Activated naive CD8-positive, alpha-beta T cell treated with anti-CD3 and anti-CD28 coated beads, Interleukin-2, amount 50 U/mL, for 16 hours (primary cell): Measurements from ENCODE around the gene SLC24A3.

Experiments used
- DNase-seq: peaks from one replicate; pipeline ENCODE4 v3.0.0-alpha.2; 2020; ENCODE audit warnings: low read depth, low spot score

SLC24A3 gene

DNA sequence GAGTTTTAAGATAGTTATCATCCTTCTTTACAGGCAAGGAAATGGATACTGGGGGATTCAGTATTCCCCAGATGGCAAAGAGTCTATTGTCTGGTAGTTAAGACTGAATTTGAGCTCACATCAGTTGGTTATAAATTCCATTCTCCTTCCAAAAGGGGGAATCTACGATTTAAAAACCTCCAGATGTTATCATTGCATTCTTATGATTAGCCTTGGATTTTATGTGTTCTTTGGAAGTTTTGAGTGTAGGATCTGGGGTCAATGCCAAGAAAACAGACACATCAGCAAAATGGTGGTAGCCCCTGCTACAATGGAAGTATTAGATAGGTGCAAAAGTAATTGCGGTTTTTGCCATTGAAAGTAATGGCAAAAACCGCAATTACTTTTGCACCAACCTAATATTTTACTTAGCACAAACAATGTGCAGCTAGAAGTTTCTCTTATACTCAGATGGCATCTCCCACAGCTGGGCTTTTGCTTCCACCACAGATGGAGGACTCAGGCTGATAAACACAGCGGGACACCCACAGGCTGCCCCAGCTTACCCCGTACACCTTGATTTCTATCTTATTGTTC is 377.4 kb downstream of the SLC24A3 start:
- no peak for DNase-seq

DNA sequence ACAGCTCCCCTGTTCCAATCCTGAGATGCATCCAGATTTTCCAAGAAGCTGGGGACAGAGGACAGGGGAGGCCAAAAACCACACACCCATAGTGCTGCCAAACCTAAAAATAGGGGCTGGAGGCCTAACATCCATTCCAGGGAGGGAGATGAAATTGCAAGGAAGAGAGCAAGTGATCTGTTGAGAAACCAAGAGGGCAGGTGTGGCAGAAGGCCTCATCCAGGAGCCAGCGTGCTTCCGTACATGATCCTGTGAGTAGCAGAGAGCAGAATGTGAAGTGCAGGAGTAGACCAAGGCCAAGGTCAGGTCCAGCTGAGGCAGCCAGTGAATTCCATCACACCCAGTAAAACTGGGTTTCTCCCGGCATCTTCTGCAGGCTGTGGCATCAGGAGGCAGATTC is 377.9 kb downstream of the SLC24A3 start:
- no peak for DNase-seq

DNA sequence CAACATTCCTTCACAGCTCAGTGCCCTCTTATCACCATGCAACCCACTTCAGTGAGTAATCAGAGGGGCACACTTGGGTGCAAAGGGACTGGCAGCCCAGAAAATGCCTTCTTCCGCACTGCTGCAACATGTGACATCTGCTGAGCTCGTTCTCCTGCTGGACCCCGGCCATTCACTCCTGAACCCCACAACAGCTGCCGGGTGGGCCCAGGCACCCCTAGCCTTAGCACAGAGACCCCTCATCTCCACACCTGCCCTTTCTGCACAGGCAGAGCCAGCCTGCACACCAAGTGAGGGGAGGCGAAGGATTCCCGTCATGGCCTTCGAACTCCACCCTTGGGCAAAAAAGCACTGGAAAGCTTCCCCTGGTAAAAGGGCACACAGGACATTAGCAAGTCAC is 381.3 kb downstream of the SLC24A3 start:
- no peak for DNase-seq

DNA sequence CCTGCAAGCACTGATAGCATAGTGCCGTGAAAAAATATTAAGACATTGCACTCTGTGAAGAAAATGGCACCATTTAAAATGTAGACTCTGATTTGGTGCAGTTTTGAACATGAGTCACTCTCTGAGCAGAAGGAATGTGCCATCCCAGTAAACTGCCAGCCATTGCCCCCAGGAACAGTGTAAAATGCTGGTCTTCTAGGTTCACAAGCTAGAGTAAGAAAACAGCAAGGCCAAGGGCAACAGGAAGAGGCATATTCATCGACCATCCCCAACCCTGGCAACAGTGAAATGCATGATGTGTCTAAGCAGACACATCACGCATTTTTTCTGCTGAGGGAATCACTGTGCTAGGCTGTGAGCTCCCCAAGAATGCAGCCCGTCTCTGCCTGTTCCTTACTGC is 382.5 kb downstream of the SLC24A3 start:
- DNase-seq, result no peak

DNA sequence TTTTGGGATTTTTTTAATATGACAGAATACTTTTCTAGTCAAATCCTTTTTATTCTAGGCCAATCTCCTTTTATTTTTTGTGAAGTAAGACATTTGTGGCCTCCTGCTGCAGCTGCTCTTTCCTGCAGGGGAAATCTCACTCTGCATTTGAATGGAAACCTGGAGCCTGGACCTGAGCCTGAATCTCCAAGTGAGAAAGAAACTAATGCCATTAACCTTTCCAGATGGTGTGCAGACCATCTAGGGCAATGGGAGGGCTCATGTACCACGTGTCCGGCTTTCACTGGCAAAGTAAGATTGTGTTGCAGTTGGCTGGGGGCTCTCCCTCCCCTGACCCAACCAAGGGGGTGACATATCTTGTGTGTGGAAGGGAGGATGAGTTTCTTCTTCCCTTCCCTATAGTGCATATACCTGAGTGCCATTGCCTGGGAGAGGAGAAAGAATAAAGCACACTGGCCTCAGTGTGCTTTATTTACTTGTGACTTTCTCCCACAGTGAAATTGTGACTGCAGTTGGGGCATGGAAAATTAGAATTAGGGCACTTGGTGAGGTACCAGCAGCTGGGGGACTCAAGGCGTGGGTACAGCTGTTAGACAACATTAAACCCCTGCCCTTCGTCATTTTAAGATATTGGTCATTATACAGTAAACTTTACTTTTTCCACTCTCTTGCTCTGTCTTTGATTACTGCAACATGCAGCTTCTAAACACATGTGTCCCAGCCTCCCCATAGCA is 385.8 kb downstream of the SLC24A3 start:
- DNase-seq, result no peak

DNA sequence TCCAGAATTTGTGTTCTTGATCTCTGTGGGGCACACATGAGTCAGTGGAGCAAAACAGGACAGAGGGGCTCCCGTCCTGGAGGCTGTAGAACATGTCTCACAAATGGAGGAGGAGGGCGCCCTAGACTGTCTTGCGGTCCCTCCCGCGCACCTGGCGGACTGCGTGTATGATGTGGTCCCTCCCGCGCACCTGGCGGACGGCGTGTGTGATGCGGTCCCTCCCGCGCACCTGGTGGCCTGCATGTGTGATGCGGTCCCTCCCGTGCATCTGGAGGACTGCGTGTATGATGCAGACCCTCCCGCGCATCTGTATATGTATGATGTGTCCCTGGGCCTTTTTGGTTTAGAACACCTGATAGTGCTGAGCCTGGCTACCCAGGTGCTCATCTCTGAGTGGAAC is 386.8 kb downstream of the SLC24A3 start:
- no peak for DNase-seq

DNA sequence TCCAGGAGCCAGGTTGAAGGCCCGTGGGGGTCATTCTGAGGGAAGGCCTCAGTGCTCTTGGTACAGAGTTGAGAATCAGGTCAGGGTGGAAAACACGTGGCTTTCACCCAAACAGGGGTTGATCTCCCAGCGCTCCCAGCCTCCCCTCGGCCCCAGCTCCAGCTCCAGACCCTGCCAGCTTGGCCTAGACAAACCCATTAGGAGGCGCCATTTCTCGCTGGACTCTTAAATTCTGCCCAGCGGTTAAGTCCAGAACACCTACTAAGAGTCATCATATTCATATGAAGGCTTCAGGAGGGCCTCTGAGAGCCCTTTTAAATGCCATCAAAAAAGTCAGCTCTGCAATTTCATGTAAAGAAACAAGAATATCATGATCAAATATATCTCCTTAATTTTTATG is 387.6 kb downstream of the SLC24A3 start:
- no peak for DNase-seq

DNA sequence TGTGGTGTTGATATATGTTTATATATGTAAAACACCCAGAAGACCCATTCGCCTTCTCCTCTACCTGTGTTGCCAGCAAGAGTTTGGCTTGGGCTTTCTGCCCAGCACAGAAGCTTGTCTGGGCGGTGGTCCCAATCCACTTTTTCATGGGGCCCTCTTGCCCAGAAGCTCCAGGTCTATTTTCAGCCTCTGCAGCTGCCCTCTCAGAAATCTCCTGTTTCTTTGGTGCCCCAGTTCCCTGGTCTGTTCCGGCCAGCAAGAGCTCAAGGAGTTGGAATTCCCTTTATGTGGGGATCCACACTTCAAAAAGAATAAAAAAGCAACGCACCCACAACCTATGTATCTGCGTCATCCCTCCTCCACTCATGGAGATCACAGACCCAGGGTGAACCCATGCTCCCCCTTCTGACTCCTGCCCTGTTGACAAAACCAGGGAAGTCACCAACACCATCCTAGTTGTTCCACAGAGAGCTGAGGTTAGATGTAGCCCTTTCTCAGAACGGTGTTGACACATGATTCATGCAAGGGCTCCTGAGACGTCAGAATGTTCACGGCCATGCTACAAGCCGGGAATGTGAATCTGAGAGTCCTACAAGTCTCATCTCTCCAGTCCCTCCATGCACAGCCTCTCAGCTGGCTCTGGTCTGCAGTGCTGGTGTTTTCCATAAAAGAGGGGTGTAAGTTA is 388.8 kb downstream of the SLC24A3 start:
- no peak for DNase-seq

DNA sequence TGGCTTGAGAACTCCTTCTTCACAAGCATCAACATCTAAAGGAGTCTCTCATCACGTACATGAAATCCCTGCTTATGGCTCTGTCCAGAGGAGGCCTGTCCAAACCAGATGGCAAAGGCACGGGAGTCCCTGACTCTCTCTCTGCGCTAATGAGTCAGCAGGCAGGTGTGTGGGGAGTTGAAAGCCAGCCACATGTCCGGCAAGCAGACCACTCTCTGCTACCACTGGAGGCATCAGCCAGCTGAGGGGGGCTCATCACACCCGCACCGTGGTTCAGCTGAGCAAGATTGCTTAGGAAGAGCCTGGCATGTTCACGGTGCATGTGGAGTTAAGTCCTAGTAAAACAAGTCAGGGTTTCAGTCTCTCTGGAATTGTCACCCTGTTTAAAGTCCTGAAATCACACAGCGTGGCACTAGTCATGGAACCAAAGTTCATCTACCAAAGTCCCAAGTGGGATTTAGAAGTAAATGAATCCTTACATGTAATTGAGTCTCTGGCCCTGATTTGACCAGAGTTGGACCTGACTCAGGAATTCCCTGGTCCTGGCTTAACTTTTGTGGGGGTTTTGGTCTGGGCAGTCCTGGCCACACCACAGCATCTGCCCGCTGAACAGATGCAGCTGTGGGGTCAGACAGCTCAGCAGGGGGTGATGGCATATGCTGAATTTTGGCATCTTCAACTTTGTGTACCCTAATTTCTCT is 390.4 kb downstream of the SLC24A3 start:
- DNase-seq, result no peak

DNA sequence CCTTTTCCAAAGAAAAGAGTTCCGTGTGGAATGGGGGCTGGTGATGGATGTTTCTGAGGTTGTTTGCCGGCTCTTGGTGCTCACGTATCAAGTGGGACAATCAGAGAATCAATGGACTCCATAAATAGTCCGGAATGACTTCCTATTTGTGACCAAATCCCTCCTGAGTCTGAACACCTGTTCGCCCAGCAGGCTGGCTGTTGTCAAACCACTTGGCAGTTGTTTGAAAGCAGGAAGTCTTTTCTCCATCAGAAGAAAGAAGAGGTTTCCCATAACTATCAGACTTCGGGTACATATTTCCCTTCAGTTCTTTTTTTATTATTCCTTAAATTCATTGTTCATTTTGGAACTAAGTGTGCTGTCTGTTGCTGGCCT is 390.9 kb downstream of the SLC24A3 start:
- DNase-seq, result no peak

DNA sequence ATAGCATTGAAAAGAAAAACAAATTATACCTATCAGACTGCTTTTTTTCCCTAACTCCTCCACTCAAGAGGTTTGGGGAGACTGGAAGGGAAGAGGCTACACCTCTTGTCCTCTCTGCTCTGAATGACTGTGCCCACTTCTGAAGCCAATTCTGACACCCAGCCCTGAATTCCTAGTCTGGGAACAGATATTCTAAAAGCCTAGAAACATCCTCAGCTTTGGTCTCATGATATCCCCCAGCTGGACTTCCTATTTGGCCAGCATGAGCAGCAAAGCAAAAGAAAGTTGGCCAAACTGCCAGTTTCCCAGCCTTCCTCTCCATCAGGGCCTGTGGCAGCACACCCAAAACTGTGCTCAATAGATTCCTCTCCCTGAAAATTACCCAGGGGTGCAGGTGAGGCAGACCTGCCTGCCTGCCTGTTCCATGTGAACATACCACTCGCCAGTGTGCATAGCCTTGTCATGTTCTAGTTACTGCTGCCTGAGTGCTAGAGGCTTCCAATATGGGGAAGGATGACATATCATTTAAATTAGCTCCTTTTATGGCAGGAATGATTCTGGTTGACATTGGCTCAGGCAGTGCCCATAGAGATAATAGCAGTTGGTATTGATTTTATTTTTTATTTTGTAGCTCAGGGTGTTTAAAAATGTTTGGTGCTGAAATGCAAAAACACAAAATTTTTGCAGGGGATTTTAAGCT is 393.5 kb downstream of the SLC24A3 start:
- DNase-seq, result no peak

DNA sequence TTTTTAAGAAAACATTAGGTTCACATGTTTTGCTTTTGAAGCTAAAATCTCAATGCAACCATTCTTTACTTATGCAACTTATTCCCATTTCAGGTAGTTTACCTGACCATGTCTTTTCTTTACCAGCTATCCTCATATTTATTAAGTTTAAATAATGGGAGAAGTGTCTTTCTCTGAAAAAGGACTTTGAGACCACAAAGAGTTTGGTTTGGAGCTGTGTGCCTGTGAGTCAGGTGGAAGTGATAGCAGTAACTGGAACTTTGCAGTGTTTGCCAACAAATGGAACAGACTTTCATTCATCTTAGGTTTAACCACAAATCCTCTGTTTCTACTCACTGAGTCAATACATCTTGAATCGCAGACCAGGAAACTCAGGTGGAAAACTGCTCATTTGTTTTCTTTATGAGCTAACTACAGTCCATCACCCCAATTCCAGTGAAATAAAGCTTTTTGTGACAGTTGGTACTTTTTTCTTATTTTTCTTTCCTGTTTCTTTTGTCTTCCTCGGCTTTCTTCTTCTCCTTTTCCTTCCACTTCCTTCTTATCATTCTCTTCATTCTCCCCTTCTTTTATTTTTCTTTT is 397.3 kb downstream of the SLC24A3 start:
- no peak for DNase-seq

DNA sequence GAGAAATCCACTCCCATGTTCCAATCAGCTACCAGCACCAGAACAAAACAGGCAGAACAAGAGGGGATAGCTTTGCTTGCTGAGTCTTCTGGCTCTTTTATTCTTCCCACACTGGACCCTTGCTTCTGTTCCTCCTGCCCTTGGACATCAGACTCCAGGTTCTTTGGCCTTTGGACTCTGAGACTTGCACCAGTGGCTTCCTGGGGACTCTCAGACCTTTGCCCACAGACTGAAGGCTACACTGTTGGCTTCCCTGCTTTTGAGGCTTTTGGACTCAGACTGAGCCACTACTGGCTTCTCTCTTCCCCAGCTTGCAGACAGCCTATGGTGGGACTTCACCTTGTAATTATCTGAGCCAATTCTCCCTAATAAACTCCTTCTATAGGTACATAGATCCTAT is 403.2 kb downstream of the SLC24A3 start:
- no peak for DNase-seq

DNA sequence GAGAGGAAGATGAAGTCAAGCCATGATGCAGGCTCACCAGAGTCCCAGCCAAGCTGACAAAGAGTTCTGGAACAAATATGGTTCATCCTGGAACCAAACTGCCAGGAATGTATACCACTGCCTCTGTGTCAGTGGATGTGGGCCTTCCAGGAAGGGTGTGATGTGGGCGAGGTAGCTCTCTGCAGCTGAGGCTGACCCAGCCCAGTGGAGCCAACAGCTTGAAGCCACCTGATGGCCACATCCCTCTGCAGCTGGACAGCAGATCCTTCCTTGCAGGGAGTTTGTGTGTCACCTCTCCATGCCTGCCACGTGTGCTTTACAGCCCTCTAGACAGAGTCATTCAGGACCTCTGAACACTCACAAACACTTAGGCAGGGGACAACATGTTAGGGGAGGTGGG is 403.6 kb downstream of the SLC24A3 start:
- DNase-seq, result no peak

DNA sequence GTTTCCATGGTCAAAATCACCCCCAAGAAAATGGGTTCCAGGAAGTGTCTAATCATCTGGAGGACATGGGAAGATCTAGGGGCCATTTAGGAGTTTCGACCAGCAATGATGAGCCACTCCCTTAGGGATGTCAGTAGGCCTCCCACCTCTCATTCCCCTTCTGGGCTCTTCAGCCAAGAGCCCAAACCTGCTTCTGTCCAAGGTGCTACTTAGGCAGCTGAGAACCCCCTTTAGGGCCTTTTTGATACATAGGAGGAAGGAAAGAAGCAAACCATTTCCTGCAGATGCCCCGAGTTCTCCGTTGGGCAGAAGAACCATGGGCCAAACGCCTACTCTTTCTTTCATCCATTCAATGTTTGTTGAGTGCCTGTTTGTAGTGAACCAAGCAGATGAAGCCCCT is 404.2 kb downstream of the SLC24A3 start:
- DNase-seq, result no peak

DNA sequence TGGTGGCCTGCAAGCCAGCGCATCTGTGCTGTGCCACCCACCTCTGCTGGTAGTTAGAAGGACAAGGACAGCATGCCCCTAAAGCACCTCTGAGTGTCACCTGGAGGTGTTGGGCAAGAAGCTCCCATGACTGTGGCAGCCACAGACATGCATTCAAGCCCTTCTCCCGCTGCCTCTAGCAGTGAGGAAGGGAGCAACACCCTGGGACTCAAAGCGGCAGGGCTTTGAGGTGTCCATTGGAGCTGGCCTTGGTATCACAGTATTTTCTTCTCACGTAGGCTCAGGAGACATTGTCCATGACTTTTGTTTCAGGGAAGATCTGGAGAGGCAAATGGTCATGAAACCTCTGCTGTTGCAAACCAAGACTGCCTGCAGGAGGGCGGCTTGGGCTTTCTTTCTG is 404.8 kb downstream of the SLC24A3 start:
- DNase-seq, result no peak

DNA sequence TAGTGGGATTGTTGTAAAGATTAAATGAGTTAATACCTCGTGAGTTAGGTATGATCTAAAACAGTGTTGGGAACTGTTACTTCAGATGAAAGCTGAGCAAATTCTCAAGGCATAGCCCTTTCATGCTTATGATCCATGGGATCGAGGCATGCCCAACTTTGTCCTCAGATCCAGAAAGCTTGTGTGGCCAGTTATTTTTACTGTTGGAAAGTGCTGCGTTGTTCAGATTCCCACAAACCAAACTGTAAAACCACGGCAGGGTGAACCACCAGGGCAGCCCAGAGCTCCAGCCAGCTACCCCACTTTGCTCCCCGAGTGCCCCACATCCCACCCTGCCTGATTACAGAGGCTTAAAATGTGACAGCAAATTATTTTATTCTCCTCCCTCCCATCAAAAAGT is 406.3 kb downstream of the SLC24A3 start:
- no peak for DNase-seq

DNA sequence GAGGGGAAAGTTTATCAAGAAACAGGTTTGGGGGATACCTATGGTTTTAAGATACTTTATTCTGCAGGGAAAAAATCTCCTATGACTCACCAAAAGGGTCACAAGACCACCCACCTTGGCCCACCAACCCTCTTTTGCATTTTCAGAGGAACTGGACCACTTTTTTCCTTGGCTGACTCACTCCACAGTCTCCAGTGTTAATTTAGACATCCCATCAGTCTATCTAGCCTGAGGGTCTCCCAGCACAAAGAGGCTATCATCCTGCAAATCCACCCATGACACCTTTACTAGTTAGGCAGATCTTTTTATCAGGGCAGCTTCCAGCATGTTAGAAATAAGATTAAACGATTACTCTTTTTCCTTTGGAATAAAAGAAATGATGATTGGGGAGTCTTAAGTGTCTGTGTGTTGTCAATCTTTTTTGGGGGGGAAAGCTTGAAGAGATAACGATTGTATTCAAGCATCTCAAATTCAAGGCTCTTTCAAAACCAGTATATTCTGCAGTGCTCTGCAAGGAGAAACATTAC is 407.5 kb downstream of the SLC24A3 start:
- DNase-seq, result no peak

DNA sequence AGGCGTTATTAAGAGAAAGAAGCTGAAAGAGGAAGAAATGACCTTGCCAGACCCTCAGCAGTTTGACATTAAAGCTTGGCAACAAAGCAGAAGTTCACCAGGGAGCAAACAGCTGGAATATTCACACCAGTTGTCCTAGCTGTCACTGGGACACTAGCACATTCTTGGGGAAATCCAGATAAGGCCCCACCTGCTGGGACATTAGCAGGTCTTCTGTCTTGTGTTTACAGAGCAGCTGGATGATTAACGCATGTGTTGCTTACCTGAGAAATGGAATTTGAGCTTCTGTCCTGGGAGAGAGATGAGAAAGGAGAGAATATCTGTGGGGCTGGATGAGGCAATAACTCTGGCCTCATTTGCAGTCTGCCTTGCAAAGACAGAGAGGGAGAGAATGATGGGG is 408.0 kb downstream of the SLC24A3 start:
- no peak for DNase-seq

DNA sequence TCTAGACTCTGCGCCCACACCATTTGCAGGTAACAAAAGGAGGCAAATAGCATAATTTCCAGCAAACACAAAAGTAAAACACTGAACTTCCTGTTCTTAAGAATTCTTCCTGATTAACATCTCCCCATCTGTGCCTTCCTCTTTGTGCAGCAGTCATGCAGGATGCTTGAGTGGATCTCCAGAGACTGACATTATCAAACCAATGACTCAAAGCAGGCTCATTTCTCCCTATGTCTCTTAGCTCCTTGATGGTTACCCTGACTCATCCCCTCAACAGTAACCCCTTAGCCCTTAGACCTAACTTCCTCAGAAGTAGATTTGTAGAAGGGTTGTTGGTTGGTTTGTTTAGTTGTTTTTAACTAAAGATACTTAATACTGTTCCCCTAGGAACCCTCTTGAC is 408.6 kb downstream of the SLC24A3 start:
- DNase-seq, result no peak

DNA sequence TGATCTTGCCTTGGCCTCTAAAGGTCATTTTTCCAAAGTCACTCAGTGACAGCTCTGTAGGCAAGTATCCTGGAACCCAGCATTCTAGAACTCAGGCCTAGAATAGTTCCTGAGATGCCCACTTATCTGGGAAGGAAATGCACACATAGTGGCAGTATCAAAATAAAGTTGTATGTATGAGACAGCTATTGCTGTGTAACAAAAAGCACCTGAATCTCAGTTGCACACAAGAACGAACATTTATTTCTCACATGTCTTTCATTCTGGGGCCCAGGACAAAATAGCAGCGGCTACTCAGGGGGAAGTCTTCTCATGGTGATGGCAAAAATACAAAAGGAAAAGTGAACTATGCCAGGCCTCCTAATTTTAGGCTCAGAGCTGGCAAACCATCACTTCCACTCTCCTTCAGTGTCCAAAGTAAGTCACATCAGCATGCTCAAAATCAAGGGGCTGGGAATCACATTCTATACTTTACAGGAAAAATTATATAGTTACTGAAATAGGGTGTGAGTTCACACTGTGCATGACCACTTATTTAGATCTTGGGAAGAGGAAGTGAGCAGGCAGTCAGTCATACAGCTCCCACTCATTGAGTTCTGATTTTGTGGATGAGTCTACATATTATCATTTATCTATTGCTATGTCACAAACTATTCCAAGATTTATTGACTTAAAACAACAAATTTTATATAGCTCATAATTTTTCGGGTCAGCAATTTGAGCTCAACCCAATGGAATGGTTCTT is 412.0 kb downstream of the SLC24A3 start:
- DNase-seq, result no peak
